GM18909 (cell line): ENCODE results near the gene RTN4R.
"Not testable (repeated sequence)": the region's sequence is repeated elsewhere in the genome, so short reads cannot be mapped to it uniquely, and the experiment has no call there.

Experiments used
- ATAC-seq: cut with Tn5 transposase; IDR thresholded peaks from one replicate; pipeline ENCODE4 v1.9.1; 2021; ENCODE audit warnings: mild to moderate bottlenecking; ENCODE audit not compliant: unreplicated experiment, poor library complexity

Gene RTN4R

DNA sequence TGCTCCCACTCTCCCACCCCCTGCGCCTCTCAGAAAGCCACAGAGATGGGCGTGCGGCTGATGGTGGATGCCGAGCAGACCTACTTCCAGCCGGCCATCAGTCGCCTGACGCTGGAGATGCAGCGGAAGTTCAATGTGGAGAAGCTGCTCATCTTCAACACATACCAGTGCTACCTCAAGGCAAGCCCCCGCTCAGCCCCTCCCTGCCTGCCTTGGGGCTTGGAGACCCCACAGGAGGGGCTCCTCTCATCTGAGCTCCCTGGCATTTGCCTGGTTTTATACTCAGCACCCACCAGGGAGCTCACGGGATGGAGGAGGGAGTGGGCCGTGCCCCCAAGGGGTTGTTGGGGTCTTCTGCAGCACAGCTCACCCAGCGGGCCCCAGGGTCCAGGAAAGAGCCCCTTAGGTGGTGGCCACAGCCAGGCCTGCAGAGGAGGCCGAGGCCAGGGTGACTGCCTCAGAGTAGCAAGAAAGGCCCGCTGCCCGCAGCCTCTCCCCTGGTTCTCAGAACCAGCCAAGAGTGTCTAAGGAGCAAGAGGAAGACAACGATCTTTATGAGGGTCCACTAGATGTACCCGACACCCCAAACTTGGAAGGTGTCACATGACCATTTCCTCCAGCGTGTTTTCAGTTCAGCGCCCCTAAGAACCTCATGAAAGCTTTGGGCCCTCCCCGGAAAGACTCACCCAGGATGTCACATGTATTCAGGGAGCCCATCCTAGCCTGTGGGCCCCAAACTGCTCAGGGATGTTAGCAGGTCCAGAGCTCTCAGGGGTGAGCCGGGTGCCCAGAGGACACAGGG, 38.7 kb upstream of the RTN4R start:
- not testable (repeated sequence) for ATAC-seq

DNA sequence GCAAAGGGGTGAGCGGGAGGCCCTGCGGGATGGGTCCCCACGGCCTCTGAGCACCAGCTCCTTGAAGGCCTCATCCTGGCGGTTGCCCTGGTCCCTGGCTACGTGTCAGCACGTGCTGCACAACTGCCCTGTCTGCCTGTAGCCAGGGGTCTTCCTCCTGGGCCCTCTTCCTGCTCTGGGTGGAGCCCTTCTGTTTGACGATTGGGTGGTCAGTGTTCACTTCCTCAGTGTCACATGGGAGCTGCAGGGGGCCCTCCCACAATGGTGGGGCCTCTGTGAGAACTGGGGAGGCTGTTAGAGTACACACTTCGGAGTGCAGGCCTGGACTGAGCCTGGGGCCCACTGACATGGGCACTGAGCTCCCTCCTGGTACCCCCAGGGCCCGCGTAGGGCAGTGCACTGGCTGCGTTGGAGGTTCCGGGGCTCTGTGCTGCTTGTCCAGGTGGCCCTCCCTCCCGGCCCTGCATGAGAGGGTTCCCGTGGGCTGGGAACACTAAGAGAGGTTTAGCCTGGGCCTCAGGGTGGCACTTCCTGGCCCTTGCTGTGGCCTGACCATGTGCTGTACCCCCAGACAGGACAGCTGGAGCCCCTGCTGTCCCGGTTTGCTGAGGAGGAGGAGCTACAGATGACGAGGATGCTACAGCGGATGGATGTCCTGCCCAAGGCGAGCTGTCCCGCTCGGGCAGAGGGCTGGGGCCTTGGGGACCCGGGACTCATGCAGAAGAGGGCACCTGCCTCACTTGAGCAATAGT, 38.0 kb upstream of the RTN4R start:
- ATAC-seq = no peak

DNA sequence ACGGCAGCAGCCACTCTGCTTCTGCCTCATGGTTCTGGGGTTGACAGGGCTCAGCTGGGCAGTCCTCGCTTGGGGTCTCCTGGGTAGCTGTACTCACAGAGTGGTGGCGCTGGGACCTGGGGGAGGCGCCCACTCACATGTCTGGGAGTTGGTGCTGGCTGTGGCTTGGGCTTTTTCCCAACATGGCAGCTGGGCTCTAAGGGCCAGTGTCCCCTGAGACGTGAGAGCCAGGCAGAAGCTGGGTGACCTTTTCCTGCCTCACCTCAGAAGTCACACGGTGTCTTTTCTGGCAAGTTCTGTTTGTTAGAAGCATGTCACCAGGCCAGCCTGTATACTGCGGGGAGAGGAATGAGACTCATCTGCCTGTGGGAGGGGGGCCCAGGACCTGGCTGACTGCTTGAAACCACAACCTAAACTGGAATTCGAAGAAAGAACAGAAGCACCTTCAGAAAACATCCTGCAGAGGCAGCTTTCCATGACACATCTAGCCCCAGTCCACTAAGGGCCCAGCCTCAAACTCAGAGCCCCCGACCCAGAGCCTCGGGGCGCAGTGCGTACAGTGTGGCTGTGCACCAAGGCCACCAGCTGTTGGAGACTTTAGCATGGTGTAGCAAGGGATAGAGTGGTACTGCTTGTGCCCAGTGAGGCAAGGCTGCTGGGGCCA, 37.2 kb upstream of the RTN4R start:
- not testable (repeated sequence) for ATAC-seq

DNA sequence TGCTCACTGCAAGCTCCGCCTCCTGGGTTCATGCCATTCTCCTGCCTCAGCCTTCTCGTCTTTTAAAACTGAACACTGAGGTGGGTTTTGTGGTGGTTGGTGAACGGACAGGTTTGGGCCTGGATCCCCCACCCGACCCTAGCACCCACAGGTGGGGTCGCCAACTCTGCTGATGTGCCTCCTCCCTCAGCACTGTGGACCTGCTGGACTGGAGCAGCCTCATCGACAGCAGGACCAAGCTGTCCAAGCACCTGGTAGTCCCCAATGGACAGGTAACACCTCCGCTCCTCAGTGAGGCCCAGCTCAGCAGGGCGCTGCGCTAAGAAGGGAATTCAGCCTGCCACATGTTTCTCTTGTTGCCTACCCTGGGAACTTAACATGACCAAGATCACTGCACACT, 36.5 kb upstream of the RTN4R start:
- no peak for ATAC-seq

DNA sequence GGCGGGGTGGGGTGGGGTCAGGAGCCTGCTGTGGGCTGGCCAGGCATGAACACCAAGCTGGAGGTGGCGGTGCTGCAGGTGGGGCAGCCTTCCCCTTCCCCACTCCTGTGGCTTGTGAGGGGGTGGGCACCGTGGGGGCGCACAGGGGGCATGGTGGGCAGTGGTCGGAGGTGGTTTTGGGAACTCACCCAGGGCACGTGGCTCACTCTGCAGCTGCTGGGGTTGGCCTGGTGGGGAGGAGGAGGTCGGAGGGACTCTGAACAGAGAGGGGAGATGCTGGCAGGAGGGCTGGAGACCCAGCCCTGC, 35.1 kb upstream of the RTN4R start:
- ATAC-seq = not testable (repeated sequence)

DNA sequence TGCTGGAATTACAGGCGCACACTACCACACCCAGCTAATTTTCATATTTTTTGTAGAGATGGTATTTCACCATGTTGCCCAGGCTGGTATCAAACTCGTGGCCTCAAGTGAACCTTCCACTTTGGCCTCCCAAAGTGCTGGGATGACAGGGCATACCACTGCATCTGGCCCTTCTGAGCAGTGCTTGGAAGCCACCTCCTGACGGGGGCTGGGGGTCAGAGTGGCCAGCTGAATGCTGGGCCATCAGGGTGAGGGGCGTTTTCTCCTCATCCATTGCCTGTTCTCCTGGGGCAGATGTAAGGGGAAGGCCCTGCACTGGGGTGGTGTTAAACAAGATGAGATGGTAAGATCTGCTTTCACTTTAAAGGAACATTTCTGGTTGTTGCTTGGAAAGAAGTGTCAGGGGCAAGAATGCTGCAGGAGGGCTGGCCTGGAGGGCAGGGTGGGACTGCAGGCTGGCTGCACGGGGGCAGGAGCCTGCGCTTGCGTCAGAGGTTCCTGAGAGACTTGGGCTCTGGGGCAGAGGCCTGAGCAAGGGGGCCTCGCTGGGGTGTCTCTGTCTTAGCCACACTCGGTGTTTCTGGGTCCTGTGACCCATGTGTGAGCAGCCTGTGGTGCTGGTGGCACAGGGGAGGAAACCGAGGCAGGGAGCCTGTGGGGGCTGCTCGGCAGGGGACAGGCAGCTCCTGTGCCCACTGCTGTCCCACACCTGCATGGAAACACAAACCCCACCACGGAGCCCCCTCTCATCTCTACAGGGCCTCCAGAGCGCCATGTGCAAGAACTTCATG, 34.5 kb upstream of the RTN4R start:
- no peak for ATAC-seq

DNA sequence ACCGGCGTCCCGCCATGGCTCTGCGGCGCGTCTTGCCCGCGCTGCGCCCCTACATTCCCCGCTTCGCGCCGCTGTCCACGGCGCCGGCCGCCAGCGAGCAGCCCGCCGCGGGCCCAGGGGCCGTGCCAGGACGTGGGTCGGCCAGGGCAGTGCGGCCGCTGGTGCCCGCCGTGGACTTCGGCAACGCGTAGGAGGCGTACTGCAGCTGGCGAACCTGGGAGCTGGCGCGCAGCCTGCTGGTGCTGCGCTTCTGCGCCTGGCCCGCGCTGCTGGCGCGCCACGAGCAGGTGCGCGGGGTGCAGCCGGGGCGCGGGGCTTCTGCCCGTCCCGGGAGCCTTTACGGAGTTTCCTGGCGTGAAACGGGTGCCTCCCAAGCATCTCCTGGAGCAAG, 31.6 kb upstream of the RTN4R start:
- ATAC-seq = peak; percentile 11

DNA sequence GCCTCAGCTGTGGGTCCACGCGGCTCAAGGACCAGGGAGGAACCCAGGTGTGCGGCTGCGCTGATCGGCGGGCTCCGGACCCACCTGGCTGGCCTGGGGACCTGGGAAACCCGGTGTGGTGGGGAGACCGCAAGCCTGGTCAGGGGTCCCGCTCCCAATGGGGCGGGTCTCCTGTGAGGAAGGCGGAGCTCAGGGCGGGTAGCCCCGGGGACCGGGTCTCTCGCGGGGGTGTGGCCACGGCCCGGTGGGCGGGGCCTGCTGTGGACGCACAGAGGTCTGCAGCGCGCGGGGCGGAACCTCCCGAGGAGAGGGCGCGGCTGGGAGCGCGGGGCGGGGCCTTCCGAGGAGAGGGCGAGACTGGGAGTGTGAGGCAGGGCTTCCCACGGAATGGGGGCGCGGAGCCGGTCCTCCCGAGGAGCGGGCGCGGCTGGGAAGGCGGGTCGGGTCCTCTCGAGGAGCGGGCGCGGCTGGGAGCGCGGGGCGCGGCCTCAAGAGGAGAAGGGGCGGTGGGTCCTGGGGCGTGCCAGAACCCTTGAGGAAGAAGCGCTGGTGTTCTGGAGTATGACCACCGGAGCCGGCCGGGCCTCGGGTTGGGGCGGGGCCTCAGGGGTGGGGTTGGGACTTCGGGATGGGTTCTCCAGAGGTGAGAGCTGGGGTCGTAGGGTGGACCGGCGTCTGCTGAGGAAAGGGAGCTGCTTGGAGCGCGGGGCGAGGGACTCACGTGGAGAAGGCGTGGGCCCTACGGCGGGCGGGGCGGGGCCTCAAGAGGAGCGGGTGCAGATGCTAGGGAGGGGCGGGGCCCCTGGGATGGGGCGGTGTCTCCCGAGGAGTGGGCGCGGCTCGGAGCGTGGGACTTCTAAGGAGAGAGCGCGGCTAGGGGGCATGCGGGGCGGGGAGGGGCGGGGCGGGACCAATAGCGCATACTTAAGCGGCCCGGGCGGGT, 31.0 kb upstream of the RTN4R start:
- peak; percentile 62 for ATAC-seq

DNA sequence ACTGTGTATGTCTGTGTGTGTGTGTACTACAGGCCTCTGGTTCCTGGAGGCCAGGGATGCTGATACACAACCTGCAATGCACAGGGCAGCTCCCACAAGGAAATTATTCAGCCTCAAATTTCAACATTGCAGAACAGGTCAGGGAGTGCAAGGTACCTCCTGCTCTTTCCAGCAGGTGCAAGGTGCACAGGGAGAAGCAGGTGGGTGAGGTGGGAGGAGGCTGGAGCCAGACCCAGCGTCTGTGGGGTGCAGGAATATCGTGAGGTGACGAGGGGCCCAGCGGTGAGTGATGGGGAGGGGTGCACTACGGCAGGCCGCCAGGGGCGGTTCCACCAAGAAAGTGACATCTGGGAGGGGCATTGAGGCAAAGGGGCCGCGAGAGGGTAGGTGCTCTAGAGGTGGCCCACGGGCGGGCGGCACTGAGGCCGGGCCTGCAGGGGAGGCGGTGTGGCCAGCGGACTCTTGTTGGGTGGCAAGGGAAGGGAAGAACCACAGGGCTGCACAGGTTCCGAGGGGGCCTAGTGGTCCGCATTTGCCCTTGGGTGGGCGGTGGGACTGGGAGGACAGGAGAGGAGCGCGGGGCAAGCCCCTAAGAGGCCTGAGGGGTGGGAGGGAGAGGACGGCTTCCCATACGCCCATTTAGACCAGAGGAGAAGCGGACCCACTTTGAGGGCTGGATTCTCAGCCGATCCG, 30.1 kb upstream of the RTN4R start:
- no peak for ATAC-seq

DNA sequence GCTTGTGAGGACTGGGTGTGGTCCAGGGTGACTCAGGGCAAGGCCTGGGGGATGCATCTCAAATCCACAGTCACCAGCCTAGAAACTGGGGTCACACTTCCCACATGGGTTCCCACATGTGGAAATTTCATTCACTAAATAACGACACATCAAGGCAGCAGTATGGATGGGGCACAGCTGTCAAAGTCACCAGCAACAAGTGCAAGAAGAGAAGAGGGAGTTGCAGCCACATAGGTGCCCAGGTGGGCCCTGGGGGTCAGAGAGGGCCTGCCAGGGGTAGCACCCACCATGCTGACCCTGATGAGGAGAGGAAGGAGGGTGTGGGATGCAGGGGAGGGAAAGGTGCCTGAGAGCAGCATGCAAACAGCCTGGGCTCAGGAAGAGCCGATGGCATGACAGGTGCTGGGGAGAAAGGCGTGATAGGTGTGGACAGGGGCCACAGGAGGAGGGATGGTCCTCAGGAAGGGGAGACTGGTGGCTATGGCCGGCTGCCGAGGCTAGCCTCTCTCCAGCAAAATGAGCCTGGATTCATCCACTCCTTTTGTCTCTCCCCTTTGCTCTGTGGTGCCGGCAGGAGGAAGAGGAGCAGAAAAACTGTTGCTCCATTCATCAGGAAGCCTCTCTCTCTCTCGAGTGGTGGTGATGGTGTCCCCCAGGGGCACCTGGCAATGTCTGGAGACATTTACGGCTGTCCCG, 29.4 kb upstream of the RTN4R start:
- no peak for ATAC-seq

DNA sequence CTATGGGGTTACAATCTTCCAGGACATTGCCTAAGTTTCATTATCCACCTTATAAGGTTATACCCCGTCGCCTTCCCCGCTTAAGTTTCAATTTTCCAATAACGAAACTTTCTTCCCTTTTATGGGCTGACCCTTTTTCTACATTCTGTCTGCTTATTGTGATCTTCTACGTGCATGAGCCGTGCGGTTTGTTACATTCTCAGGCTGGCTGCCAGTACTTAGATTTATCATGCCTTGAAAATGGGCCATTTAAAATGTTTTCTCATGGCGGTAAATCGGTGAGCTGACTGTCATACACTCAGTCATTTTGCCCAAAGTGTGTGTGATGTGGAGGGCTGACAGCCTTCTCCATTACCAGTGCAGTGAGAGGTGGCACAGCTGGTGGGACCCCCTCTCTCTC, 28.5 kb upstream of the RTN4R start:
- ATAC-seq = no peak

DNA sequence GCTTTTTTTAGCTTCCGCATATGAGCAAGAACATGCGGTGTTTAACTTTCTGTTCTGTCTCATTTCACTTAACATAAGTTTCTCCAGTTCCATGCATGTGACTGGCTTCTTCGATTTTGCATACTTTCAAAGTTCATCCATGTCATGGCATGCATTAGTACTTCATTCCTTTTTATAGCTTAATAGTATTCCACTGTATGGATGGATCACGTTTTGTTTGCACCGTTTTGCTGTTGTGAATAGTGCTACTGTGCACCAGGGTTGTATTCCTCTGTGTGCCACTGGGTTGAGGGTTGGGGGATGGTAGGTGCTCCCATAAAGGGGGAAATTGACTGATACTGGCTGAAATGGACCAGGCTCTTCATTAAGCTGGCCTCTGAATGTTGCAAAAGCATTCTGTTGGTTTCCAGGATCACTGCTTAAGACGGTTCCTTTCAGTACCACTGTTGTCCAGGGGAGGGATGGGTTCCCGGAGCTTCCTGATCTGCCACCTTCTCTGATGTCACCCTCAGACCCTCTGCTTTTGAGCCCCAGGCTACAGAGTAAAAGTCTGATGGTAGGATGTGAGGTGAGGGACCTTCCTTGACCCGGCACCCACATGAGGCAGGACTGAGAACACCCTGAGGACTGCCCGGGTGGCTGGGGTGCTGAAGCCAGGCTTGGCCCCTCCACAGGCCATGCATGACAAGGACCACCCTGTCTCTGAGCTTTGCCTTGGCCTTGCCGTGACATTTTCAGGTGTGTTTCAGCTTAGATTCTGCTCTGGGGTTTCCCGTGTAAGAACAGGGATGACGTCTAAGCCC, 27.3 kb upstream of the RTN4R start:
- ATAC-seq = no peak

DNA sequence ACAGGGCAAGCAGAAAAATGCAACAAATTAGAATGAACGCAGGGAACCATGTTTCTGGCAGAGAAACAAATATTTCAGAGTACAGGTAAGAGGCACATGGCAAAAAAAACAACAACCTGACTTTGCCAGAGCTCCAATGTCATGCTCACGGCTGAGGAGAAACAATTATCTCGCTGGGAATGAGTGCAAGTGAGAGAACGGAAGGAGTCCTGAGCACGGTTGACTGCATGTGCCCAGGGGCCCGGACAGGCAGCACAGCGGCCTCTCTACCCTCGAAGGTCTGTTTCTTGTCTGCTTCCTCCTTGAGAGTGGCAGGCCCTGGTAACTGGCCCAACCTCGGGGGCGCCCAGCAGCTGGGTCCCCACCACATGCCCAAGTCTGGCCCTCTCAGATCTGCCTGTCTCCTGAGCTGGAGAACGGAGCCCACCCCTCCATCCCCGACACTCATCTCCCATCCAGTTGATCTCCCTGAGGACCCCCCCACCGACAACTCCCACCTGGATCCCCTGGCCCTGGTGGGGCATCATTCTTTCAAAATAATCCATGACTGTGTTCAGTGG, 24.6 kb upstream of the RTN4R start:
- ATAC-seq = no peak

DNA sequence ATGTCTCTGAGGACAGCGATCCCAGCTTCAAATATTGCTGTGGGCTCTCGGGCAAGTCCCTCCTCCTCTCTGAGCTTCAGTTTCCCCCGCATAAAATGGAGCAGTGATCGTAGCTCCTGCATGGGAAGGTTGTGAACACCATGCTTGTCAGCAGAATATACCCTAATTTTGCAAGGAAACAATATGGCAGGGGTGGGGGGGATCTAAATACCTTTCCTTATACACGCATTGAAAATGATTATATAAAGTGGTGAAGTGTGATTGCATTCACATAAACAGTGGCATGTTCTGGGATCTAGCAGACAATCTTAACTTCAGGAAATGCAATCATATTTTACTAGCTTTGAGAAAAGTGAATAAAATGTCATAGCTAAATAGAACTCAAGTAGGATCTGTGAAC, 24.0 kb upstream of the RTN4R start:
- no peak for ATAC-seq

DNA sequence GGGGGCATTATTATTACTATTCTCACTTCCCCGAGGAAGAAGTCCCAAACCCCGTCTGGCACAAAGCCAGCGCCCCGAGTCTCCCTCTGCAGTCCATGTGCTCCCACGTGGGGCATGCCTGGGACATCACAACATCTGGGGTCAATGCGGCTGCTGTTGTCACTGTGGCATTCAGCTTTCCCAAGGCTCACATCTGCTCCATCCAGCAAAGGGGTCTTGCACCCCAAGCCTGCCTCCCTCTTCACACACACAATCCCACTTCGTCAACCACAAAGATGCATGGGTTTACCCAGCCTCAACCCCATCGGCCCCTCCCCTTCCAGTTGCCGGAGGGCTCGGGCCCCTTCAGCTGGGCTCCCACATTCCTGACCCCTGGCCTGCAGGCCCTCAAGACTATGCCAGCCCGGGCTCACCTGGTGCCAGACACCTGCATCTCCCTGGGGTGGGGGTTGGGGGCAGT, 23.5 kb upstream of the RTN4R start:
- ATAC-seq = no peak

DNA sequence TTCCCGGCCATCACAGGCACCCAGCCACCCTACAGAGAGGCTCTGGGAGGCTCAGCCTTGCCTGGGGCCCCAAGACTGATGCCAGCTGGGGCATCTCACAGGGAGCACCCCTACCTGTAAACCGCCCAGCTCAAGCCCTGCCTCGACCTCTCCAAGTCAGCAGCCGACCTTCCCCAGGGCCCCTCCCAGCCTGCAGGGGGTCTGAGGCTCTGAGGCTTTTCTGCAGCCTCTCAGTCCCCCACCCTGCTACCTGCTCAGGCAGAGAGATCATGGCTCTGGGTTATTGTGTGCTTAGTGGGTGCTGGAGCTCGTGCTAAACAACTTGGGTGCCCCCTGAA, 23.1 kb upstream of the RTN4R start:
- no peak for ATAC-seq

DNA sequence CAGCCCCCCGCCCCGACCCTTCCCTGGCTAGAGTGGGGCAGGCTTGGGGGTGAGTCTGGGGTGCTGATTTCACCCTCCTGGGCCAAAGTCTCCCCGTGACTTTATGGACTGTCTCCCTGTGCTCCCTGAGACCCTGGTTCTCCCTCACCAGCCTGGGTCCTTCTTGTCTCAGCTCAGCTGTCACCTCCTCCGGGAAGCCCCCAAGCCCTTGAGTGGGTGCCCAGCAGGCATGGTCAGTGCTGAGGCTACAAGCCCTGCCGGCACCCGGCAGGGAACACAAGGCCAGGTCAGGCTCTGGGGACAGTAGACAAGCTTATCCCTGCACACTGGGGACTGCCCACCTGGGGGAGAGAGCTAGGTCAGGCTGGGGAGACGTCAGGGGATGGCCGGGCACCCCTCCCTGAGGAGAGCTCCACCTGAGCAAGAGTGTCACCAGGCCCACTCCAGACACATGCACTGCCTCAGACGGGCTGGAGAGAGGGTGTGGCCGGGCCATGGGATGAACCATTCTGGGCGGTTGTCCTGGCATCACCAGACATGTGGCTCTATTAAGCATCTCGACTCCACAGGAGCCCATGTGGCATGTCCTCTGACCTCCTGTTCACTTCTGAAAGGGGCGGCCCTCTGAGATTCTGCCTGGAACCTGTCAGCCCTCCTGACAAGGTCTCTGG, 22.6 kb upstream of the RTN4R start:
- no peak for ATAC-seq
